Fibroblast of pulmonary artery (primary cell): ENCODE measurements around the gene CPAMD8.

Experiments
- DNase-seq: peaks from one replicate; pipeline ENCODE4 v3.0.0-alpha.2; 2010; ENCODE audit warnings: low read depth
- H3K4me3 ChIP-seq: replicated peaks from 2 replicates; pipeline ENCODE4 v1.5.1; 2011; ENCODE audit warnings: low read depth, mild to moderate bottlenecking, control low read depth, low read length, moderate library complexity
- CTCF ChIP-seq: IDR thresholded peaks from 2 replicates; pipeline ENCODE4 v1.5.1; 2011; ENCODE audit warnings: mild to moderate bottlenecking, control low read depth, low read length, inconsistent platforms; ENCODE audit errors: missing control alignments

The CPAMD8 gene

GRCh38 chr19:16868423-16869130, 158.0 kb downstream of the CPAMD8 start:
- H3K4me3 ChIP-seq = no peak overlapping the region
- no peak for DNase-seq

GRCh38 chr19:16867211-16867610, 159.4 kb downstream of the CPAMD8 start:
- H3K4me3 ChIP-seq = no peak overlapping the region
- no peak for TF ChIP-seq CTCF
- no peak for DNase-seq

More at GRCh38 chr19:16868423-16869130, 158.0 kb downstream of the CPAMD8 start:
- TF ChIP-seq CTCF = no peak

- no peak for TF ChIP-seq CTCF
- H3K4me3 ChIP-seq = no peak overlapping the region
Observed at GRCh38 chr19:16862826-16863415, 163.7 kb downstream of the CPAMD8 start.

GRCh38 chr19:16861834-16862233, 164.8 kb downstream of the CPAMD8 start:
- DNase-seq = no peak
- H3K4me3 ChIP-seq = no peak overlapping the region
- TF ChIP-seq CTCF = no peak

More at GRCh38 chr19:16862826-16863415, 163.7 kb downstream of the CPAMD8 start:
- no peak for DNase-seq

- no peak overlapping the region for H3K4me3 ChIP-seq
- DNase-seq = no peak
- no peak for TF ChIP-seq CTCF
Observed at GRCh38 chr19:16861011-16861410, 165.6 kb downstream of the CPAMD8 start.

- no peak for TF ChIP-seq CTCF
- no peak overlapping the region for H3K4me3 ChIP-seq
- DNase-seq = no peak
Observed at GRCh38 chr19:16860118-16860517, 166.5 kb downstream of the CPAMD8 start.

- H3K4me3 ChIP-seq = no peak overlapping the region
- no peak for DNase-seq
- TF ChIP-seq CTCF = no peak
Observed at GRCh38 chr19:16859626-16860025, 167.0 kb downstream of the CPAMD8 start.
